ENCODE results near the gene ZNF605. TPM values are rescaled to one million over a fixed set of nuclear protein-coding genes. Genes with fewer than 3 reads are reported as not detected.
"Not testable (repeated sequence)": the region's sequence is repeated elsewhere in the genome, so short reads cannot be mapped to it uniquely, and the experiment has no call there.

The ZNF605 gene
- total and polyA plus RNA-seq, 2 of the 4 experiments (the other 2 are of a cell fraction), result 3.6 to 9.9 TPM

DNA sequence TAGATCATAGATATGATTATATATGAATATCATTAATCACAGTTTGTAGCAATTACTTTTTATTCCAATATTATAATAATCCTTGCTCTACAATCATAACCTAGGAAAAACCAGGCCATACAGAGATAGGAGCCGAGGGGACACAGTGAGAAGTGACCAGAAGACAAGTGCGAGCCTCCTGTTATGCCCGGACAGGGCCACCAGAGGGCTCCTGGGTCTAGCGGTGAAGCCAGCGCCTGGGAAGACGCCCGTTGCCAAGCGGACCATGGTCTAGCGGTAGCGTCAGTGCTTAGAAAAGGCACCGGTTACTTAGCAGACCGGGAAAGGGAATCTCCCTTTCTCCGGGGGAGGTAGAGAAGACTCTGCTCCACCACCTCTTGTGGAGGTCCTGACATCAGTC is 20.8 kb upstream of the ZNF605 start:
- H3K27ac ChIP-seq (ENCODE audit: insufficient read depth, low read length); intact Hi-C loops (cut with micrococcal nuclease); H4K5ac ChIP-seq (ENCODE audit: low read depth, low read length); H2BK15ac ChIP-seq (ENCODE audit: low read depth, low read length); H3K9ac ChIP-seq (ENCODE audit: low read depth, low read length); H3K4ac ChIP-seq (ENCODE audit: low read depth, low read length); H3K4me2 ChIP-seq (ENCODE audit: low read depth, low read length); H3K4me1 ChIP-seq (ENCODE audit: control insufficient read depth, insufficient read depth, low read length); H4K20me1 ChIP-seq (ENCODE audit: insufficient read depth, low read length); H3K56ac ChIP-seq (ENCODE audit: extremely low read depth, insufficient read depth, low read length); H3K4me3 ChIP-seq (ENCODE audit: insufficient read depth, low read depth, low read length); H3K36me3 ChIP-seq (ENCODE audit: control insufficient read depth, insufficient read depth, low read length); BruUV-seq (replicated peaks); DNase-seq; H3K14ac ChIP-seq (replicated peaks; ENCODE audit: low read depth, low read length); dilution Hi-C loops (cut with HindIII; ENCODE audit: low sequenced_read_pairs, unreplicated experiment); H2AK9ac ChIP-seq (replicated peaks; ENCODE audit: low read depth, low read length, poor library complexity); H3K18ac ChIP-seq (ENCODE audit: low read depth, low read length); H2BK120ac ChIP-seq (ENCODE audit: low read depth, low read length); POLR2A ChIA-PET (ENCODE audit: unreplicated experiment); H3K23ac ChIP-seq (ENCODE audit: low read depth, low read length); H3K9me1 ChIP-seq (ENCODE audit: insufficient read depth, low read length); H2AK5ac ChIP-seq (ENCODE audit: low read depth, low read length); H4K8ac ChIP-seq (ENCODE audit: low read depth in 2 of 2, low read length in 2 of 2); CTCF ChIA-PET; H3K9me3 ChIP-seq (ENCODE audit: control insufficient read depth, insufficient read depth, low read length); in situ Hi-C loops (cut with MboI; ENCODE audit: low sequenced_read_pairs); H4K91ac ChIP-seq (ENCODE audit: insufficient read depth, low read depth, low read length); H2AFZ ChIP-seq (replicated peaks; ENCODE audit: low read length, poor library complexity); H3K79me1 ChIP-seq (ENCODE audit: low read depth in 1 of 2, low read length in 2 of 2); H2BK5ac ChIP-seq (ENCODE audit: low read depth, low read length, poor library complexity, severe bottlenecking); H3K27me3 ChIP-seq (ENCODE audit: control insufficient read depth, insufficient read depth, low read length); ATAC-seq (ENCODE audit: low read depth); H2BK20ac ChIP-seq (ENCODE audit: low read depth, low read length): not testable (repeated sequence)
- TF ChIP-seq RAD21 (IDR thresholded peaks at IDR 0.05; ENCODE audit: low read length), result peak; percentile 8; the same call in 1 of the 2 replicates
- WGBS, 2 experiments (ENCODE audit: extremely low coverage in 2 of 2, insufficient read length in 1 of 2), result no CpG with 5 or more reads among the region's 13 CpGs

All from IMR-90 (cell line).